Peyer's patch (tissue), 4 donors: Measurements from ENCODE around the gene HYCC1.

ENCODE experiments used
- POLR2A ChIP-seq, 2 donors: fragments of 450-650 bp; IDR thresholded peaks; one replicate each; pipeline ENCODE4 v1.5.1; 2017; ENCODE audit warnings: antibody characterized with exemption in 2 of 2, mild to moderate bottlenecking in 2 of 2, moderate library complexity in 2 of 2
- TF ChIP-seq, protein P1 (sequence below), 6 experiments: fragments of 450-650 bp in 4 of 6; fragments of 200-600 bp in 2 of 6; sonication (generic) in 1 of 6; IDR thresholded peaks; one replicate each; pipeline ENCODE4 v1.5.1; 2017 to 2019; ENCODE audit warnings: antibody characterized with exemption in 6 of 6, mild to moderate bottlenecking in 3 of 6, moderate library complexity in 1 of 6

GRCh38 chr7:23011222-23011924, 2.6 kb downstream of the HYCC1 start:
- TF ChIP-seq, protein P1, sequence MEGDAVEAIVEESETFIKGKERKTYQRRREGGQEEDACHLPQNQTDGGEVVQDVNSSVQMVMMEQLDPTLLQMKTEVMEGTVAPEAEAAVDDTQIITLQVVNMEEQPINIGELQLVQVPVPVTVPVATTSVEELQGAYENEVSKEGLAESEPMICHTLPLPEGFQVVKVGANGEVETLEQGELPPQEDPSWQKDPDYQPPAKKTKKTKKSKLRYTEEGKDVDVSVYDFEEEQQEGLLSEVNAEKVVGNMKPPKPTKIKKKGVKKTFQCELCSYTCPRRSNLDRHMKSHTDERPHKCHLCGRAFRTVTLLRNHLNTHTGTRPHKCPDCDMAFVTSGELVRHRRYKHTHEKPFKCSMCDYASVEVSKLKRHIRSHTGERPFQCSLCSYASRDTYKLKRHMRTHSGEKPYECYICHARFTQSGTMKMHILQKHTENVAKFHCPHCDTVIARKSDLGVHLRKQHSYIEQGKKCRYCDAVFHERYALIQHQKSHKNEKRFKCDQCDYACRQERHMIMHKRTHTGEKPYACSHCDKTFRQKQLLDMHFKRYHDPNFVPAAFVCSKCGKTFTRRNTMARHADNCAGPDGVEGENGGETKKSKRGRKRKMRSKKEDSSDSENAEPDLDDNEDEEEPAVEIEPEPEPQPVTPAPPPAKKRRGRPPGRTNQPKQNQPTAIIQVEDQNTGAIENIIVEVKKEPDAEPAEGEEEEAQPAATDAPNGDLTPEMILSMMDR (IDR thresholded peaks at IDR 0.05): no peak
- TF ChIP-seq POLR2A (IDR thresholded peaks at IDR 0.05): no peak
